Right renal pelvis (tissue), 4 donors: ENCODE results near the gene ARG2. TPM values are rescaled to one million over a fixed set of nuclear protein-coding genes. Genes with fewer than 3 reads are reported as not detected.
"Not testable (repeated sequence)": the region's sequence is repeated elsewhere in the genome, so short reads cannot be mapped to it uniquely, and the experiment has no call there.

Experiments
- DNase-seq, 4 donors: peaks; one replicate each; pipeline ENCODE4 v3.0.0-alpha.2; 2013; ENCODE audit warnings: low read depth in 4 of 4, low spot score in 3 of 4, missing footprints in 1 of 4
- polyA plus RNA-seq, 4 donors: library from polyadenylated mRNA; unstranded; fragments of 120-200 nt; gene quantifications; one replicate each; pipeline ENCODE4 v1.2.1, GENCODE V29; 2013; ENCODE audit not compliant: insufficient read length in 4 of 4

Gene ARG2
- polyA plus RNA-seq, 4 donors: 10.8 to 31.7 (median 11.8) TPM

- no peak for DNase-seq
These were observed 35.7 kb upstream of the ARG2 start for GRCh38 chr14:67583711-67584644.

- no peak for DNase-seq
These were observed 34.7 kb upstream of the ARG2 start for GRCh38 chr14:67584978-67585377.

- DNase-seq: no peak
These were observed 33.4 kb upstream of the ARG2 start for GRCh38 chr14:67586369-67586768.

GRCh38 chr14:67589204-67589770, 30.4 kb upstream of the ARG2 start:
- DNase-seq: no peak

GRCh38 chr14:67593650-67594049, 26.1 kb upstream of the ARG2 start:
- DNase-seq: not testable (repeated sequence)

- DNase-seq: no peak
These were observed 24.3 kb upstream of the ARG2 start for GRCh38 chr14:67595392-67595791.

- peak; percentile 69 to 81 (median 74) for DNase-seq
These were observed 19.8 kb upstream of the ARG2 start, which contains the start of gene PIGH for GRCh38 chr14:67599698-67600561. PIGH (minus strand) TSS chr14:67600268; CDS start chr14:67600203, 65 bp downstream.

GRCh38 chr14:67600562-67600974, 19.2 kb upstream of the ARG2 start:
- DNase-seq: not testable (repeated sequence)

GRCh38 chr14:67602076-67602475, 17.6 kb upstream of the ARG2 start:
- DNase-seq: no peak

- DNase-seq: no peak
These were observed 16.6 kb upstream of the ARG2 start for GRCh38 chr14:67602995-67603545.

- no peak for DNase-seq
These were observed 12.1 kb upstream of the ARG2 start for GRCh38 chr14:67607646-67608045.

GRCh38 chr14:67609642-67610310, 9.9 kb upstream of the ARG2 start:
- no peak for DNase-seq

GRCh38 chr14:67610491-67610890, 9.2 kb upstream of the ARG2 start:
- DNase-seq: no peak

- peak in 3 of 4 donors; percentile 62 to 81 (median 65) for DNase-seq
These were observed 1.1 kb upstream of the ARG2 start for GRCh38 chr14:67618617-67619063.

GRCh38 chr14:67620217-67620785, 581 bp downstream of the ARG2 start:
- DNase-seq: no peak

- DNase-seq: peak in 2 of 4 donors; percentile 47 to 53
These were observed 3.0 kb downstream of the ARG2 start for GRCh38 chr14:67622675-67623074.

- DNase-seq: no peak
These were observed 3.4 kb downstream of the ARG2 start for GRCh38 chr14:67623114-67623513.

- not testable (repeated sequence) for DNase-seq
These were observed 6.4 kb downstream of the ARG2 start for GRCh38 chr14:67626131-67626530.

- no peak for DNase-seq
These were observed 7.8 kb downstream of the ARG2 start for GRCh38 chr14:67627519-67627918.

- DNase-seq: no peak
These were observed 10.5 kb downstream of the ARG2 start for GRCh38 chr14:67630186-67630585.
